Glomerular visceral epithelial cell (primary cell): ENCODE measurements around the gene CFAP97.
"Not testable (repeated sequence)": the region's sequence is repeated elsewhere in the genome, so short reads cannot be mapped to it uniquely, and the experiment has no call there.

Source experiments
- DNase-seq: peaks from one replicate; pipeline ENCODE4 v3.0.0-alpha.2; 2016; ENCODE audit errors: extremely low spot score

Gene CFAP97

DNA sequence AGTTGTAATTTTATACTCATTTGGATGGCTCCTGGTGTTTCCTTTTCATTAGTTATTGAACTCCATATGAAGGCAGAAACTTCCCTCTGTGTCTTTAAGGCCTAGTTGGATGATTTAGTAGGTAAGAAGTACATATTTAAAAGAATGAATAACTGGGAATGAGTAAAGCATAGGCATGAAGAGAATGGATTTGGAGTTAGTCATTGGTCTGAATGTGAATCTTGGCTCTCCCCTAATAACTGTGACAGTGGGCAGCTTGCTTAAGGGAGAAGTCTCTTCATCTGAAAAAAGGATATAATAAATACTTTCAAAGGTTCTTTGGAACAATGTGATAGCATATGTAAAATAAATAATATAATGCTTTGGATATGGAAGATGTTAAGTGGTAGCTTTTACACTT is 18.8 kb upstream of the CFAP97 start:
- DNase-seq: no peak

DNA sequence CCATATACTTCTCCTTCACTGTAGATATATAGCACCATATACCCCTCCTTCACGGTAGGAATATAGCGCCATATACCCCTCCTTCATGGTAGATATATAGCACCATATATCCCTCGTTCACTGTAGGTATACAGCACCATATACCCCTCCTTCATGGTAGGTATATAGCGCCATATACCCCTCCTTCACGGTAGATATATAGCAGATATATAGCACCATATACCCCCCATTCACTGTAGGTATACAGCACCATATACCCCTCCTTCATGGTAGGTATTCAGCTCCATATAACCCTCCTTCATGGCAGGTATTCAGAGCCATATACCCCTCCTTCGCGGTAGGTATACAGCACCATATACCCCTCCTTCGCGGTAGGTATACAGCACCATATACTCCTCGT is 18.1 kb upstream of the CFAP97 start:
- DNase-seq: no peak

DNA sequence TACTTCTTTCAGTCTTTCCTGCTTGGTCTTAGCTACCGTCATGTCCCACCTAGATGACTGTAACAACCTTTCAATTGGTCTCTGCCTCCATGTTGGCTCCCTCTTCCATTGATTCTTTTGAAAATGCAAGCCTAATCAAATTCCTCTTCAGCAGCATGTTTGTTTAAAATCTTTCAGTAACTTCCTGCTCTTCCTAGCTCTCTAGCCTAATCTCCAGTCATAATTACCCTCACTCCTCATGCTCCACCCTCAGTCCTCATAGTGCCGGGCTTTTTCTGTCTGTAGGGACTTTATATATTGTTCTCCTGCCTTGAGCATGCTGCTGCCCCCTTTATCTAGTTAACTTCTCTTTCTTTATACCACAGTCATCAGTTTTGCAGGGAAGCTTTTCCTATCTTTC is 17.7 kb upstream of the CFAP97 start:
- DNase-seq: no peak

DNA sequence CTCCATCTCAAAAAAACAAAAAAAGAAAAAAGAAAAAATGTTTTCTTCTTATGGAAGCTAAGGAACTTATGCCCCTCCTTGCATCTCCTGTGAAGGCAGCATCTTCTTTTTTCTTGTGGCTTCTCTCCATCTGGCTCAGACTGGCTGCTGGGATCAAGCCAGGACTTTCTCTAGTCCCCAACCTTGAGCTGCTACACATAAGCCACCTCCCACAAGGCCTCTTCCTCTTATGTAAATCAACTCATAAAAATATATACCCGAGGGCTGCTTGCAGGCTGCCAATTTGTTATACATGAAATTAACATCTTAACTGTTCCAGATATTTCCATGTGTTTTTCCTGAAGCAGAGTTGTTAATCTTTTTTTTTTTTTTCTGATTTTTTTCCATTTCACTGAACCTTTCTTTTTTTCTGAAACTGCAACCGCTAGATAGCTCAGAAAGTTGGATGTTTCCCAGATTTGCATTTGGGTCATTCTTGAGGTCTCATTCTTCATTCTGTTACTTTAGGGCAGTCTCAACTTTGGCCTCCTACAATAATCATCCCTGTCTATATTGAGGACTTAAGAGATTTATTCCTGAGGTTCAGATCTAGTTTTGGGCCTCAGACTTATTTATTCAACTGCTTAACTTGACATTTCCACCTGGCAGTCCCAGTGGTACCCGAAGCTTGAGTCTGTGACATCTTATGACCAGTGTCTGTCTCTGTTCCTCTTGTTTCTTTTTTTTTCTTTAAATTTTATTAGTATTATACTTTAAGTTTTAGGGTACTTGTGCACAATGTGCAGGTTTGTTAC is 15.9 kb upstream of the CFAP97 start:
- peak; percentile 40 for DNase-seq

DNA sequence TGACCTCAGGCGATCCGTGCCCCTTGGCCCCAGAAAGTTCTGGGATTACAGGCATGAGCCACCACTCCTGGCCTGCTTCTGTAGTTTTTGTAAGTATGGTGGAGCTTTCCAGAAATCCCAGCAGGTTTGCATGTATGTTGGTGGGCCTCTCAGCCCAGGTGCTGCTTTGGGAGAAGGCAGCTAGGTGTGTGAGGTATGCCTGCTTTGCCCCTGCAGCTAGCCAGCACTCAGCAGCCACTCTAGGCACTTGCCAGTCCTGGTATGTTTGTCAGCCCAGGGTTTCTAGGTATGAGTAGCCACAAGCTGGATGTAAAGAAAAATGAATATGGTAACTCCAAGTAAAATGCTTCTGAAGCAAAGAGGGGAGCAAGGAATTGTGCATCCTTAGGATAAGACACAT is 14.5 kb upstream of the CFAP97 start:
- DNase-seq: no peak

DNA sequence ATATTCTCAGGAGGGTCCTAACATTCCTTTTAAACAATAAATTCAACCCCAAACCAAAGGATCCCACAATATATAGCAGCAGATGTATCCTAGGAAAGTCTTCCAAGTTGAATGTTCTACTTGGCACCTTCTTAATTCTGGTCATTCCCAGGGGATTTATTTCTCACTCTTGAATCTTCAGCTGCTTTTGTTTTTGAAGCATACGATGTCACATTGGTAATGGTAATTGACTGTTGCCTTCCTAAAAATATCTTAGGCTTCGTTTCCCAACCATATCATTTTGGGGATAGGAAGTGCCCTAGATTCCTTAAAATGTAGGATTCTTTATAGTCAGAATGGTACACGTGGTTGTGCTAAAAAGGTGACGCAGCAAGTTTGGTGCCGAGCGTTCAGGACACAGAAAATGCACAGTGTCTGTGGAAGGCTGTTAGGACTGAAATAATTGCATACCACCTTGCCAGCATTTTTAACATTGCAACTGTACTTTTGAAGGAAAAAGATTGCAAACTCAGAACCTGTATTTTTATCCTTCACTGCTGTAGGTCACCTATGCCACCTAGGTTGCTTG is 13.7 kb upstream of the CFAP97 start:
- DNase-seq: no peak

DNA sequence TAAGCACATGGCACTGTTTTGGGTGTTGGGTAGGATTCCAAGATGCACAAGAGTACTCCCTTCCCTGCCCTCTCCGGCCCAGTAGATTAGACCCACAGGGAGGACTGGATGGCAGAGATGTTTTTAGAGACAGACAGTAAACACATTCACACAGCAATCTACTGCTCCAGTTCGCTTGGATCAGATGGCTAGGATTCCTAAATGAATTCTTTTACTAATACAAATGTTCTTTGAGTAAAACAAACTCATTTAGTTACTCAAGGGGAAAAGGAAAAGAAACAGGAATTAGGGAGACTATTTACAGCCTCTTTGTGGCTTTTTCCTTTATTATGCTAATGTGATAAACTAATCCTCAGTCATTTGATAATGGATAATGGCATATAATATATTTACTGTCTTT is 11.5 kb upstream of the CFAP97 start:
- no peak for DNase-seq

DNA sequence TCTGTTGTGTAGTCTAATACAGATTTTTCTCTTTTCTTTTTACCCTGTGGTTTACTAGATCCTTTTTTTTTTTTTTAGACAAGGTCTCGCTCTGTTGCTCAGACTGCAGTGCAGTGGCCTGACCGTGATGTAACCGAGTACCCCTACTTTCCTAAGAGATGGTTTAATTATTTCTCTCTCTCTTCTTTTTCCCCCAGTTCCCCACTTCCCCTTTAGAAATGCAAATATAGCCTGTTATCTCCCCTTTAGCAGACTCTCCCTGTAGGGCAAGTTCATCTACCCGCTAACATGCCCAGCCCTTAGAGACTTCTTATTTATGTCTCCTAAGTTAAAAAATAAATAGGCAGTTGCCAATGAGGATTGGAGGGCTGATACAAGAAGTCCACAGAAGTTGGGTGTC is 10.1 kb upstream of the CFAP97 start:
- no peak for DNase-seq

DNA sequence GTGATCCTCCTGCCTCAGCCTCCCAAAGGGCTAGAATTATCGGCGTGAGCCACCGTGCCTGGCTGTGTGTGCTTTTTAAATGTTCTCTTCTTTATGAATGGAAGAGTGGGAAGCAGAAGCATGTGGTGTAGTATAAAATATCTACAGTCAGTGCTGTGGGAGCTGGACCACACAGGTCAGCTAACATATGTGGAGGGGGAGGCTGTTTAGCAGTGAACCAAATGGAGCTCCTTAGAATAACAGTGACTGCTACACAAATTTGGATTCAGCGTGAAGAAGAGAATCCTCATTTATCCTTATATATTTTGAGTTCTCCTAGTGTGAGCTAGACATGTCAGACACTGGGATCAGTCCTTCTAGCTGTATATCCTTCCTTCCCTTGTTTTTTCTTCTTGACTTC is 8.8 kb upstream of the CFAP97 start:
- no peak for DNase-seq

DNA sequence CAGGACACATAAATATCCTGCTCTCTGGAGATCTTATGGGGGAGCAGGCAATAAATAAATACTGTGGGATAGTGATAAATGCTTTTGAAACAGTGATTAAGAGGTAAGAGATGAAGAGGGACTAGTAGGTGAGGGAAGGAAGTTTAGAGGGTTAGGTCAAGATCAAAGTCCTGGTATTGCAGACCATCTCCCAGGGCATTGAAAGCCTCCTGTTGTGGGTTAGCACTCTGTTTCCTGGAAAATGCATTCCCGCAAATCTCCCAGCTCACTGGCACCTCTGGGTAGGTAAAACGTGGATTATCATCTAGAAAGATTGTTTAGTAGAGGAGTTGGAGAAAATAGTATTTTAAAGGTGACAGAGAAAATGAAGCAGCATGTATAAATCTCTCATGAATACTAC is 7.8 kb upstream of the CFAP97 start:
- DNase-seq: no peak

DNA sequence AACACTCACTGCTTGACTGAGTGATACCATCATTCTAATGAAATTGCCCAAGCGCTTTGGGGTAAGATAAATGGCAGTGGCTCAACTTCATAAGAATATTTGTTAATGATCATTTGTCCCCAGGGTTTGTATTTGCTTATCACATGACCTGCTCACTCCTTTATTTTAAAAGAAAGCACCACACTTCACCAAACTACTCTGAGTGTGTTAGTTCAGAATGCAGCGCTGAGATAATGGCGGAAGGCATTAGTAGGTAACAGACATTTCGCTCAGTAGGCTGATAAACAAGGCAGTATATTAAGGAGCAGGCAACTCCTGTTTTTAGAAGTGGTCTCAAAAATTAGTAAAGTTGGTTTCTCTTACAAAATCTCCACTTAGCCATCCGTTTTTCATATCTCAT is 7.2 kb upstream of the CFAP97 start:
- no peak for DNase-seq

DNA sequence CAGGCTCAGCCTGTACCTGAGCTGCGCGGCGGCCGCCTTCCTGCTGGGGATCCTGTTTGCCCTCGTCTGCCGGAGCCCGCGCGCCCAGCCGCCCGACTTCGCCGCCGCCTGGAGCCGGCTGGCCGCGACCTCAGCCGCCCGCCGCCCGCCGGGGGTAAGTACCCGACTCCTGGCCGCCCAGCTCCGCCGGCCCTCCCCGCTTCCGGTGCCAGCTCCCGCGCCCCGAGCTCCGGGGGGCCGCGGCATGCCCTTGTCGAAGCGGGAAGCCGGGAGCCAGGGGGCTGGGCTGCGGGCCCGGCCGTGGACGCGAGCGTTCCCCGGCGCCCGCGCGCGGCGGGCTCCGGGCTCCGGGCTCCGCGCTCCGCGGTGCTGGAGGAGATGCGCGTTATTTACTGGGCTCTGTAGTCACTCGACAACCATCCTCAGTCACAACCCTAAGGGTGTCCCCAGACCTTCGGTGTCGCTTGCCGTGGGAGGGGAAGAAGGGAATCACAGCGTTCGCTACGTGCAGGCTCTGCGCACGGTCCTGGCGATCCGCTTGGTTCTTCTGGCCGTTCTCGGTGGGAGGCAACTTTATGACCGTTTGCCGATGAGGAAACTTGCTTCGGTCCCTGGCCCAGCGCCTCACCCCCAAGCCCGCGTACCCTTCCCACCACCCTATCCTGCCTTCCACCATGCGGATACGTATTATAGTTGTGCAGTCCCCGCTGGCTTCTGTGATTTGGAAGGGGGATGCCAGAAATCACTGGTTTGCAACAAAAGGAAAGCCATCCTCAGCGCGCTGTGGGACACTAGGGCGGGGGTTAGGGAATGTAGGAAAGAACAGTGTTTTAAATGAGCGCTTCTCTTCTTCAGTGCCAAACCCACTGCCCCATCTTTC is 6.5 kb upstream of the CFAP97 start:
- peak; percentile 70 for DNase-seq

DNA sequence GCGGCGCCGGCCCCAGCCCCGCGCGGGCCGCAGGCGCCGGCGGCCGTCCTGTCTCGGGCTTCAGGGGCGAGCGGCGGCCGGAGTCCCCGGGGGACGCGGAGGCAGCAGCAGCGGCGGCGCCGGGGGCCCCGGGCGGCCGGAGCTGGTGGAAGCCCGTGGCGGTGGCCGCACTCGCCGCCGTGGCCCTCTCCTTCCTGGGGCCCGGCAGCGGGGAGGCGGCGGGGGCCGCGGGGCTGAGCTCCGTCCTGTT is 6.0 kb upstream of the CFAP97 start:
- not testable (repeated sequence) for DNase-seq

DNA sequence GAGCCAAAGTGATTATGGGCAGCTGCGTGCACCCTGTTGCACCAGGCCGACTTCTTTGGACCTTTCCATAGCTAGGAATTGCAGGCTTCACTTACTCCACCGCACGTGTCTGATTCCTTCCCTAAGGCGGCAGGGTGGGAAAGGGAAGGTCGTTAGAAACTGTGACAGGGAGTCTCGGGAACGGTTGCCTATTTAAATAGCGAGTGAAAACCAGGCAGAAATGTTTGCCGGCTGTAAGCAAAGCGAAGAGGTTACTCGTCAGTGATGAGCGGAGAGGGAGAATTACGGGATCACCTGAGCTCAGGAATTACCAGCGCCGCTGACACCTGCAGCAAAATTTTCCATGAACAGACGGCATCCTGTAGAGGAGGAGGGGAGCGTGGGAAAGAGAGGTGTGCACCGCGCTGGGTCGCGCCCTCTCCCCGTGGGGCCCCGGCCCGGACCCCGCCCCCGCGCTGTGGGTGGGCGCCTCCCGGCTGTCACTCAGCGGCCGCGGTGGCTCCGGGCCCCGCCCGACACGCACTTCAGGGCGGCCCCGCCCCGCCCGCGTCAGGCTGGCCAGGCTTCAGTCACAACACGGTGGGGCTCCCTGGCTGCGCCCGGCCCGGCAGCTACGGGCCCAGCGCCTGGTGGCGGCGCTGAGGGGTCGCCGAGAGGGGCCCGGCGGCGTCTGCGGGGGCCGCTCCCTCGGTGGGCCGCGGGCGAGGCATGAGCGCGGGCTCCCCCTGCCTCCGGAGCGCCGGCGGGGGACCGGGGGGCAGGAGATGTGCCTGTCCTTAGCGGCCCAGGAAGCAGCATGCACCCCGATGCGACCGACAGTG is 5.4 kb upstream of the CFAP97 start, which contains the start of gene SNX25:
TSS of gene SNX25 (plus strand) at position 568 of the 821 bp plus-strand sequence. CDS start at position 797, 229 bp downstream.
- peak; percentile 89 for DNase-seq

DNA sequence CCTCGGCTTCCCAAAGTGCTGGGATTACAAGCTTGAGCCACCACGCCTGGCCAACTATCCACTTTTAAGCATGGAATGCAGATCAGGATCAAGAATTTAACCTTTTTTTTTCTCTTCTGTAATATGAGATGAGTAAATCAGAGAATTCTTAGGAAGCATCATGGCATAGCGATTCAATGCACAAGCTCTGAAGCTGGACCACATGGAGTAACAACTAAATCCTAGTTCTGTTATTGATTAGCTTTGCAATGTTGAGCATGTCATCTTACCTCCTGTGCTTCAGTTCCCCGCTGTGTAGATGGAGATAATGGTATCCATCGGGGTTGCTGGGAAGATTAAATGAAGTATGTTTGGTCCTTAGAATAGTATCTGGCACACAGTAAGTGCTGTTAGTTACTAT is 3.7 kb upstream of the CFAP97 start:
- no peak for DNase-seq

DNA sequence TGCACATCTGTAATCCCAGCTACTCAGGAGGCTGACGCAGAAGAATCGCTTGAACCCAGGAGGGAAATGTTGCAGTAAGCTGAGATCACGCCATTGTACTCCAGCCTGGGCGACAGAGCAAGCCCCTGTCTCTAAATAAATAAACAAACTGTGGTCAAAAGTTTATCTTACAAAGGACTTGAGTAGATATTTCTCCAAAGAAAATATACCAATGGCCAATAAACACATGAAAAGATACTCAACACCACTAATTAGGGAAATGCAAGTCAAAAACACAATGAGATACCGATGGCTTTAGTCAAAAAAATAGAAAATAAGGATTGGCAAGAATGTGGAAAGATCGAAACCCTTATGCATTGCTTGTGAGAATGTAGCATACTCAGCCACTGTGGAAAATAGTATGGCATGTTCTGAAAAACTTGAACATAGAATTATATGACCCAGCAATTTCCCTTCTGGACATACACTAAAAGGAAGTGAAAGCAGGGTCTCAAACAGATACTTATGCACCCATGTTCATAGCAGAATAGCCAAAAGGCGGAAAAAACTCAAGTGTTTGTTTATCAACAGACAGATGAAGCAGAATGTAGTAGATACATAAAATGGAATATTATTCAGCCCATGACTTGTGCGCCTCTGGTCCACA is 2.0 kb upstream of the CFAP97 start:
- no peak for DNase-seq

DNA sequence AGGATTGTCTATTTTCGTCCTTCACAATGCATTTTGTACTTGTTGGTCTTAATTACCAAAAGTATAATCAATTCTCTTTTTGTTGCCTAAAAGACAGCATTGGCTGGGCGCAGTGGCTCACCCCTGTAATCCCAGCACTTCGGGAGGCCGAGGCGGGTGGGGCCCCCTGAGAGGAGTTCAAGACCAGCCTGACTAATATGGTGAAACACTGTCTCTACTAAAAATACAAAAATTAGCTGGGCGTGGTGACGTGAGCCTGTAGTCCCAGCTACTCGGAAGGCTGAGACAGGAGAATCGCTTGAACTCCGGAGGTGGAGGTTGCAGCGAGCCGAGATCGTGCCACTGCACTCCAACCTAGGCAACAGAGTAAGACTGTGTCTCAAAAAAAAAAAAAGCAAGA is 1.3 kb upstream of the CFAP97 start:
- DNase-seq: not testable (repeated sequence)

DNA sequence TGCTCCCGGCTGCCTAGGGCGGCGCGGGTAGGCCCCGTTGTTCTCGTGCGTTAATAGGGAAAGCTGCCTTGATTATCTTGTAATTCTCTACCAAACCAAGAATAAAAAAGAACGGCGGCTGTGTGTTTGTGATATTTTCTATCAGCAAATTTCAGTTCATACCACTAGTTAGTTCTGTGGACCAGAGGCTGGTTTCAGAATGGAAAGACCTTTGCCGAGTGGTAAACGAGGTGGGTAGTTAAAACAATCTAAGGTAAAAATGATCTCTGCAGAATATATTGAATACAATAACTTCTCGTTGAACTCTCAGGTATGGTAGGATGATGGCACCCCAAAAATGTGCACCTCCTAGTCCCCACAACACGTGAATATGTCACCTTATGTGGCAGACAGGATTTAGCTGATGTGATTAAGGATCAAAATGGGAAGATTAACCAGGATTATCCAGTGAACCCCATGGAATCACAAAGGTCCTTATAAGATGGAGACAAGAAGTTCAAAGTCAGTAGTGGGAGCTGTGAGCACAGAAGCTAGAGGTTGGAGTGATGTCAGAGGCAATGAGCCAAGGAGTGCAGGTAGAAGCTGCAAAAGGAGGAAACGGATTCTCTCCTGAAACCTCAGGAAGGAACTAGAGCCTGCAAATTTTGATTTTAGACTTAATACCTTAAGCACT is 574 bp upstream of the CFAP97 start:
- no peak for DNase-seq

DNA sequence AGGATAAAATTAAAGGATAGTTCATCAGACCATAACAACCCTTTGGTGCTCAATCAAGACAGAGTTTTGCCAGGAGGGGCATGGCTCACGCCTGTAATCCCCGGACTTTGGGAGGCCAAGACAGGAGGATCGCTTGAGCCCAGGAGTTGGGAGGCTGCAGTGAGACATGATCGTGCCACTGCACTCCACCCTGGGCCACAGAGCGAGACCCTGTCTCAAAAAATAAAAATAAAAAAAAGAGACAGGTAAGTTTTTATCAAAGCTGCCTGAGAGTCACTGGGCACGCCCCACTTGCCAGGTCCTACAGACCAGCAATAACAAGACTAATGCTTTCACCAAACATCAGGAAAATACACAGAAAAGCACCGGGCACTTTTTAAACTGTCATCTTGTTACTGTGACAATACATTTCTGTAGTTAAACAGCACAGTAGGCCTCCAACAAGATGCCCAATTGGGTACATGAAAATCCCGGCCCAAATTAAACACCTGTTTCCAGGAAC is 765 bp downstream of the CFAP97 start:
- no peak for DNase-seq

DNA sequence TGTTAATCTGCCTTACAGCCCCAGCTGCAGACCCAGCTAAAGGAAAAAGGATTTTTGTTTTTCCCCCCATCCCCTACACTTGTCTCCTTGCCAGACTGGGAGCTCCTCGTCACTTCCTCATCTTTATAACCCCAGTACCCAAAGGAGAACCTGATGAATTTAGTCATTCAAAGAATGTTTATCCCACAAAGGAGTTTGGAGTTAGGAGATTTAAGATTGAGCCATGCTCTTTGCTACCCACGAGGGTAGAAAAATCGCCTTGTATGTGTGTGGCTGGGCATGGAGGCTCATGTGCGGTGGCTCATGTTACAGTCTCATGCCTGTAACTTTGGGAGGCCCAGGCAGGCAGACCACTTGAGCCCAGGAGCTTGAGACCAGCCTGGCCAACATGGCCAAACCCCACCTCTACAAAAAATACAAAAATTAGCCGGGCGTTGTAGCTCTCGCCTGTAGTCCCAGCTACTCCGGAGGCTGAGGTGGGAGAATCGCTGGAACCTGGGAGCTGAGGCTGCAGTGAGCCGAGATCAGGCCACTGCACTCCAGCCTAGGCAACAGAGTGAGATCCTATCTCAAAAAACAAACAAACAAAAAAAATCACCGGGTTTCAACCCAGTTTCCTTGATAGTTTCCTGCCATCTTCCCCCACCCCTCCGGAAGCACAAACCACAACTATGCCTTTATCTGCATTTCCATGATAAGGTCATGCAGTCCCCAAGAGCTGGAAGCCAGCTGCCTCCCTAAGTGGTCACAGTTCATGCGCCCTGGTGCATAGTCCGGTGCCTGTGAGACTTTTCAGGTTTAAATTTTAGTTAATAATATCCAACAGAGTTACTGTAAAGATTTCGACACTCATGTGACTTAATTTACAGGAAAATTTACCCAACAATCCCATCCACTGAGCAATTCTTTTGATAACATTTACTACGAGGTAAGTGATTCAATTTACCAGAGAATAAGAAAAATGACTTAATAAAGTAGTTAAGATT is 1.5 kb downstream of the CFAP97 start:
- DNase-seq: no peak
